Neural cell (in vitro differentiated cells): ENCODE data around the gene CELA2A. TPM values are rescaled to one million over a fixed set of nuclear protein-coding genes. Genes with fewer than 3 reads are reported as not detected.

Experiments used
- H2AFZ ChIP-seq: fragments of 200-600, 300-800 bp; sonication (generic), shearing (Covaris generic); 2 replicates; pipeline ENCODE4 v1.6.0; 2014; ENCODE audit warnings: low read depth, mild to moderate bottlenecking, antibody characterized with exemption, low read length, moderate library complexity
- H3F3A ChIP-seq: fragments of 200-600 bp; shearing (Covaris generic); 2 replicates; pipeline ENCODE4 v1.6.1; 2016; ENCODE audit warnings: mild to moderate bottlenecking, moderate library complexity, mixed read lengths, antibody characterized with exemption, low read length; ENCODE audit not compliant: insufficient read depth, poor library complexity, severe bottlenecking
- H3K27ac ChIP-seq: fragments of 200-600, 300-800 bp; sonication (generic), shearing (Covaris generic); 2 replicates; pipeline ENCODE4 v1.5.1; 2014; ENCODE audit warnings: mild to moderate bottlenecking, low read length, moderate library complexity
- H3K27me3 ChIP-seq: fragments of 300-800, 200-600 bp; sonication (generic), shearing (Covaris generic); 2 replicates; pipeline ENCODE4 v1.6.0; 2014; ENCODE audit warnings: mild to moderate bottlenecking, low read depth, low read length, moderate library complexity; ENCODE audit not compliant: insufficient read depth
- H3K36me3 ChIP-seq: fragments of 300-800, 200-600 bp; sonication (generic), shearing (Covaris generic); 2 replicates; pipeline ENCODE4 v1.5.1; 2014; ENCODE audit warnings: mild to moderate bottlenecking, antibody characterized with exemption, low read length, moderate library complexity; ENCODE audit not compliant: insufficient read depth
- H3K4me2 ChIP-seq: fragments of 300-800, 200-600 bp; sonication (generic), shearing (Covaris generic); 2 replicates; pipeline ENCODE4 v1.6.0; 2014; ENCODE audit warnings: mild to moderate bottlenecking, low read length
- H3K4me3 ChIP-seq: fragments of 300-800, 200-600 bp; sonication (generic), shearing (Covaris generic); 2 replicates; pipeline ENCODE4 v1.5.1; 2014; ENCODE audit warnings: mild to moderate bottlenecking, low read length, moderate library complexity
- H3K79me2 ChIP-seq: fragments of 200-600 bp; shearing (Covaris generic); replicated peaks from 2 replicates; pipeline ENCODE4 v1.6.0; 2014; ENCODE audit warnings: mild to moderate bottlenecking, low read length, moderate library complexity; ENCODE audit not compliant: insufficient read depth
- H3K9ac ChIP-seq: fragments of 300-800, 200-600 bp; sonication (generic), shearing (Covaris generic); 2 replicates; pipeline ENCODE4 v1.6.1; 2016; ENCODE audit warnings: mild to moderate bottlenecking, low read length, mixed read lengths
- H3K9me2 ChIP-seq: fragments of 200-600 bp; shearing (Covaris generic); 2 replicates; pipeline ENCODE4 v1.6.1; 2016; ENCODE audit warnings: mild to moderate bottlenecking, low read length, mixed read lengths; ENCODE audit not compliant: insufficient read depth
- H3K9me3 ChIP-seq: fragments of 200-600, 300-800 bp; sonication (generic), shearing (Covaris generic); 2 replicates; pipeline ENCODE4 v1.6.1; 2016; ENCODE audit warnings: mild to moderate bottlenecking, mixed run types, low read length, moderate library complexity, mixed read lengths
- H4K20me1 ChIP-seq: fragments of 200-600 bp; shearing (Covaris generic); 2 replicates; pipeline ENCODE4 v1.6.1; 2016; ENCODE audit warnings: mild to moderate bottlenecking, mixed run types; ENCODE audit not compliant: insufficient read depth
- EP300 ChIP-seq: fragments of 450-650 bp; conservative IDR thresholded peaks from 2 replicates; pipeline ENCODE4 v1.6.1; 2014; ENCODE audit warnings: antibody characterized with exemption, mild to moderate bottlenecking, moderate library complexity; ENCODE audit not compliant: poor library complexity, severe bottlenecking
- EZH2 ChIP-seq: fragments of 200-600, 300-800 bp; shearing (Covaris generic), sonication (generic); IDR thresholded peaks from 2 replicates; pipeline ENCODE4 v1.6.1; 2014; ENCODE audit warnings: antibody characterized with exemption, low read length, borderline replicate concordance, mild to moderate bottlenecking; ENCODE audit not compliant: insufficient read depth, poor library complexity, severe bottlenecking
- MXI1 ChIP-seq: fragments of 450-650 bp; conservative IDR thresholded peaks from 2 replicates; pipeline ENCODE4 v1.6.1; 2014; ENCODE audit warnings: antibody characterized with exemption, mild to moderate bottlenecking; ENCODE audit not compliant: poor library complexity, severe bottlenecking
- POLR2AphosphoS5 ChIP-seq: IDR thresholded peaks from 2 replicates; pipeline ENCODE4 v1.6.1; 2012
- RAD21 ChIP-seq: fragments of 450-650 bp; conservative IDR thresholded peaks from 2 replicates; pipeline ENCODE4 v1.6.1; 2014; ENCODE audit warnings: antibody characterized with exemption, mild to moderate bottlenecking, moderate library complexity
- SMC3 ChIP-seq: fragments of 450-650 bp; conservative IDR thresholded peaks from 2 replicates; pipeline ENCODE4 v1.6.1; 2014; ENCODE audit warnings: antibody characterized with exemption, mild to moderate bottlenecking, moderate library complexity; ENCODE audit not compliant: poor library complexity
- TAF1 ChIP-seq: IDR thresholded peaks from 2 replicates; pipeline ENCODE4 v1.6.1; 2012; ENCODE audit warnings: low read depth
- polyA plus RNA-seq: library from polyadenylated mRNA; depleted of rRNA; stranded (reverse); fragments of >200 nt; gene quantifications from 2 replicates; pipeline ENCODE4 v1.2.3, GENCODE V29; 2014
- TF ChIP-seq, protein P1 (sequence below): IDR thresholded peaks from 2 replicates; pipeline ENCODE4 v1.6.1; 2012; ENCODE audit warnings: borderline replicate concordance
- TF ChIP-seq, protein P2 (sequence below): fragments of 450-650 bp; IDR thresholded peaks from 2 replicates; pipeline ENCODE4 v1.5.1; 2014; ENCODE audit warnings: antibody characterized with exemption, mild to moderate bottlenecking, moderate library complexity; ENCODE audit not compliant: poor library complexity, severe bottlenecking

CELA2A gene
- polyA plus RNA-seq, 1 donor from 2014 or later = not detected

DNA sequence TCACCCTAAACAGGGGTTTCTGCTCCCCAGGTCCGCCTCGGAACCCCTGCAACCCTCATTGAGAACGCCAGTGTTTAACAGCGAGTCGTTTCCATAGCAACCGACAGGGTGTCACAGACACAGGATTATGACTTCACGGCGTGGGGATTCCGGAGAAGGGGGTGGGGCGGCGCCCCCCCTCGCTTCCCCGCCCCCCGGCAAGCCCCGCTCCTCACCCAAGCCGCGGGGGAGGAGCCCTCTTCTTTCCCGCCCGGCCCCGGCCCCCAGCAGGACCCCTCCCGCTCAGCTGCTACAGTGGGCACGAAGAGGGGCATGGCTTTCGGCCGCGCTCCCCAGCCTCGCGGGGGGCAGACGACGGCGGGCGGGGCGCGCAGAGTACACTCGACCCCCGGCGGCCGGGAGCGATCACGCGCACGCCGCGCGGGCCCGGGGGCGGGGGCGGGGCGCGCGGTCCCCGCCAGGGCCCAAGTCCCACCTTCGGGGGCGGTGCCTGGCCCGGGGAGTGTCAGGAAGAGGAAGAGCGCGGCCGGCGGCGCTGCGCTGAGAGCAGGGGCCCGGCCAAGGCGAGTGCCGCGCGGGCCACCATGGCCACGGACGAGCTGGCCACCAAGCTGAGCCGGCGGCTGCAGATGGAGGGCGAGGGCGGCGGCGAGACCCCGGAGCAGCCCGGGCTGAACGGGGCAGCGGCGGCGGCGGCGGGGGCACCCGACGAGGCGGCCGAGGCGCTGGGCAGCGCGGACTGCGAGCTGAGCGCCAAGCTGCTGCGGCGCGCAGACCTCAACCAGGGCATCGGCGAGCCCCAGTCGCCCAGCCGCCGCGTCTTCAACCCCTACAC lies 46.9 kb upstream of the CELA2A start, which contains the start of gene EFHD2:
TSS of gene EFHD2 (plus strand) at position 501 of the 835 bp plus-strand sequence. CDS start at position 585, 84 bp downstream.
- peak within 1 kb of the TSS; percentile 59 for H3K4me2 ChIP-seq
- no peaks in the 10 kb centered on the region for H3K9me2 ChIP-seq
- no peaks in the 10 kb centered on the region for H3F3A ChIP-seq
- H3K9me3 ChIP-seq = no peaks in the 10 kb centered on the region
- H3K36me3 ChIP-seq = no peaks in the 10 kb centered on the region
- no peaks in the 10 kb centered on the region for H4K20me1 ChIP-seq
- peak within 1 kb of the TSS; percentile 78 for H3K4me3 ChIP-seq
- no peaks in the 10 kb centered on the region for H3K79me2 ChIP-seq
- H3K27ac ChIP-seq = peak within 1 kb of the TSS; percentile 59
- TF ChIP-seq, protein P1, sequence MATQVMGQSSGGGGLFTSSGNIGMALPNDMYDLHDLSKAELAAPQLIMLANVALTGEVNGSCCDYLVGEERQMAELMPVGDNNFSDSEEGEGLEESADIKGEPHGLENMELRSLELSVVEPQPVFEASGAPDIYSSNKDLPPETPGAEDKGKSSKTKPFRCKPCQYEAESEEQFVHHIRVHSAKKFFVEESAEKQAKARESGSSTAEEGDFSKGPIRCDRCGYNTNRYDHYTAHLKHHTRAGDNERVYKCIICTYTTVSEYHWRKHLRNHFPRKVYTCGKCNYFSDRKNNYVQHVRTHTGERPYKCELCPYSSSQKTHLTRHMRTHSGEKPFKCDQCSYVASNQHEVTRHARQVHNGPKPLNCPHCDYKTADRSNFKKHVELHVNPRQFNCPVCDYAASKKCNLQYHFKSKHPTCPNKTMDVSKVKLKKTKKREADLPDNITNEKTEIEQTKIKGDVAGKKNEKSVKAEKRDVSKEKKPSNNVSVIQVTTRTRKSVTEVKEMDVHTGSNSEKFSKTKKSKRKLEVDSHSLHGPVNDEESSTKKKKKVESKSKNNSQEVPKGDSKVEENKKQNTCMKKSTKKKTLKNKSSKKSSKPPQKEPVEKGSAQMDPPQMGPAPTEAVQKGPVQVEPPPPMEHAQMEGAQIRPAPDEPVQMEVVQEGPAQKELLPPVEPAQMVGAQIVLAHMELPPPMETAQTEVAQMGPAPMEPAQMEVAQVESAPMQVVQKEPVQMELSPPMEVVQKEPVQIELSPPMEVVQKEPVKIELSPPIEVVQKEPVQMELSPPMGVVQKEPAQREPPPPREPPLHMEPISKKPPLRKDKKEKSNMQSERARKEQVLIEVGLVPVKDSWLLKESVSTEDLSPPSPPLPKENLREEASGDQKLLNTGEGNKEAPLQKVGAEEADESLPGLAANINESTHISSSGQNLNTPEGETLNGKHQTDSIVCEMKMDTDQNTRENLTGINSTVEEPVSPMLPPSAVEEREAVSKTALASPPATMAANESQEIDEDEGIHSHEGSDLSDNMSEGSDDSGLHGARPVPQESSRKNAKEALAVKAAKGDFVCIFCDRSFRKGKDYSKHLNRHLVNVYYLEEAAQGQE = peak; percentile 23
- no peak for TF ChIP-seq RAD21
- no peak for TF ChIP-seq EZH2
- TF ChIP-seq, protein P2, sequence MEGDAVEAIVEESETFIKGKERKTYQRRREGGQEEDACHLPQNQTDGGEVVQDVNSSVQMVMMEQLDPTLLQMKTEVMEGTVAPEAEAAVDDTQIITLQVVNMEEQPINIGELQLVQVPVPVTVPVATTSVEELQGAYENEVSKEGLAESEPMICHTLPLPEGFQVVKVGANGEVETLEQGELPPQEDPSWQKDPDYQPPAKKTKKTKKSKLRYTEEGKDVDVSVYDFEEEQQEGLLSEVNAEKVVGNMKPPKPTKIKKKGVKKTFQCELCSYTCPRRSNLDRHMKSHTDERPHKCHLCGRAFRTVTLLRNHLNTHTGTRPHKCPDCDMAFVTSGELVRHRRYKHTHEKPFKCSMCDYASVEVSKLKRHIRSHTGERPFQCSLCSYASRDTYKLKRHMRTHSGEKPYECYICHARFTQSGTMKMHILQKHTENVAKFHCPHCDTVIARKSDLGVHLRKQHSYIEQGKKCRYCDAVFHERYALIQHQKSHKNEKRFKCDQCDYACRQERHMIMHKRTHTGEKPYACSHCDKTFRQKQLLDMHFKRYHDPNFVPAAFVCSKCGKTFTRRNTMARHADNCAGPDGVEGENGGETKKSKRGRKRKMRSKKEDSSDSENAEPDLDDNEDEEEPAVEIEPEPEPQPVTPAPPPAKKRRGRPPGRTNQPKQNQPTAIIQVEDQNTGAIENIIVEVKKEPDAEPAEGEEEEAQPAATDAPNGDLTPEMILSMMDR = peak; percentile 40
- TF ChIP-seq TAF1 = peak; percentile 38
- TF ChIP-seq POLR2AphosphoS5 = peak; percentile 68
- TF ChIP-seq SMC3 = peak; percentile 44
- TF ChIP-seq MXI1 = peak; percentile 68
- TF ChIP-seq EP300 = peak; percentile 77
- H2AFZ ChIP-seq = peak within 1 kb of the TSS; percentile 40
- H3K9ac ChIP-seq = peak within 1 kb of the TSS; percentile 76
- H3K27me3 ChIP-seq = no peaks in the 10 kb centered on the region

DNA sequence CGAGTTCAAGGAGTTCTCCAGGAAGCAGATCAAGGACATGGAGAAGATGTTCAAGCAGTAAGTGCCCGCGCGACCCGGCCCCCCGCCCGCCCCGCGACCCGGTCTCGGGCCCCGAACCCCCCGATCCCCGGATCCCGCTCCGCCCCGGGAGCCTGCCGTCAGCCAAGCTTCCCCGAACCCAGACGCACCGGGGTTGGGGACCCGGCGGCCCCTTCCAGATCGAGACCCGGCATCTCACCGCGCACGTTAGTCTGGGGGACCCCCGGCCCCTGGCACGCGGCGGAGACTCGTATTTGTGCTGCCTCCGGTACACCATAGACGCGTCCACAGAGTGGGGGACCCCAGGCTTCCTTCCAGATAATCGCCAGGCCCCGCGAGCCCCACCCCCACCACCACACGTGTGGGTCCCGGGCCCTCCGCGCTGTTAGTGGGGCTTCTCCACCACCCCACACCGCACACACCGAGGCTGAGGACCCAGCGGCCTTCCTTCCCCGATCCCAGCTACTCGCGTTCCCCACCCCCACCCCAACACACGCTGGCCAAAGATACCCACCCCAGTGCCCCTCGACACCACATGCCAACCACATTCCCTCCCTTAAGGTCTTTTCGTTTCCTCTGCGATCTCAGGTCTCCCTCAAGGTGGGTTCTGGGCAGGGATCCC lies 46.2 kb upstream of the CELA2A start:
- H3K9me2 ChIP-seq = no peaks in the 10 kb centered on the region
- H3K9me3 ChIP-seq = no peaks in the 10 kb centered on the region
- peak overlapping the region; percentile 76 for H3K9ac ChIP-seq
- H3K36me3 ChIP-seq = no peaks in the 10 kb centered on the region
- H3K4me3 ChIP-seq = peak overlapping the region; percentile 78
- no peaks in the 10 kb centered on the region for H3K79me2 ChIP-seq
- peak overlapping the region; percentile 40 for H2AFZ ChIP-seq
- H3F3A ChIP-seq = no peaks in the 10 kb centered on the region
- H3K27me3 ChIP-seq = no peaks in the 10 kb centered on the region
- H4K20me1 ChIP-seq = no peaks in the 10 kb centered on the region
- no peak overlapping the region for H3K27ac ChIP-seq
- peak overlapping the region; percentile 59 for H3K4me2 ChIP-seq
- TF ChIP-seq, protein P1 = no peak
- no peak for TF ChIP-seq TAF1
- TF ChIP-seq, protein P2 = no peak
- no peak for TF ChIP-seq POLR2AphosphoS5
- TF ChIP-seq MXI1 = no peak
- TF ChIP-seq EZH2 = no peak
- TF ChIP-seq EP300 = no peak
- no peak for TF ChIP-seq RAD21
- TF ChIP-seq SMC3 = no peak
